HT1080 (cell line): ENCODE results near the gene MYLK4. TPM values are rescaled to one million over a fixed set of nuclear protein-coding genes. Genes with fewer than 3 reads are reported as not detected.

Source experiments
- DNase-seq: peaks from one replicate; pipeline ENCODE4 v3.0.0-alpha.2; 2015; ENCODE audit warnings: low read depth
- polyA plus RNA-seq, 2 experiments: library from polyadenylated mRNA; depleted of rRNA; stranded (reverse); fragments of >200 nt; gene quantifications; 2 replicates each; pipeline ENCODE4 v1.2.3, GENCODE V29; 2015
- total RNA-seq: library from RNA; depleted of rRNA; stranded (reverse); fragments of >200 nt; shearing (Covaris generic); gene quantifications from 2 replicates; pipeline ENCODE4 v1.2.3, GENCODE V29; 2014; rRNA removed

Gene MYLK4
- total RNA-seq, result 0.02 TPM in 1 of 2 replicates, not detected in the other
- polyA plus RNA-seq (2015; cell fraction: cytosol; rRNA removed), result 0.07 TPM in 2 replicates
- polyA plus RNA-seq (2015; cell fraction: nucleus; rRNA removed), result 0.13 and 0.42 TPM in 2 replicates

DNA sequence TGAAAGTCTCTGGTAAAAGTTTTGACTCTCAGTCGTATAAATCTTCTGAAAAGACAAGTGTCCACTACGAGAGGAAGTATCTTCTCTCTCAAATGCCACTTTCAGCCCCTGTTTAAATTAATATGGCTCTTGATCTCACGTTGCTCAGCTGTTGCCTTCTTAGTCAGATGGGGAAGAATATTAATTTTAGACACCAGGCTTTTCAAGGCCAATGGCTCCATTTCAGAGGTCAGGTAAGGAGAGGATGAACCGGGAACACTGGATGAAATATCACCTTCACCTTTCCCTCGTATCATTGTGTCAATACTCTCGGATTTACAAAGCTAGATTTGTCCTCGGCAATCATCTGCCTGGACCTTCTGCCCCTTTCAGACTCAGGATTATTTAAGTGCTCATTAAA, at the start of gene MYLK4:
MYLK4 (minus strand) TSS at position 91 of the 400 bp plus-strand sequence. CDS start 1,628 bp downstream, outside the sequence.
- DNase-seq, result no peak

DNA sequence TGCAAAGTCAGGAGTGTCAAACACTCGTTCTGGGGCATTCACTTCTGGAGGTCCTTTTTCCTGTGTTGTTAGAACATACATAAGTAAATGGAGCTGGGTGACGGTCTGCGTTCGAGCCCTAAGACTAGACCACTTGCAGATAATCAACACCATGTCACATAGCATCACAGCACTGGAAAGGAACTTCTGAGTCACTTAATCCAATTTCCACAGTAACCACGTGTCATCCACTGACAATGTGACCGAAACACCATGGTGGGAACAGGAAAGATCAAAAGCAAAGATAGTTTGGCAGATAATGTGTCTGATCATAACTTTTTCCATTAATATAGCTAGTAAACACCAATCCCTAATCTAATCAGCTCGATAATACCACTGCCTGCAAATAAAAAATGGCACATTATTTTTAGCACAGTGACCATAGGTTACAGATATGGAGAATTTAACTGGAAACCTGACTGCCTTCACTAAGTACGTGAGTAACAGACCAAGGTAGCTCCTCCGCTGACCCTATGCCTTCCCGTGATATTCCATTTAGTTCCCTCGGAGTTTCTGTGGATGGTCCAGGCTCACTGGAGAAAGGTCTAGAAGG, 49.3 kb upstream of the MYLK4 start:
- no peak for DNase-seq

DNA sequence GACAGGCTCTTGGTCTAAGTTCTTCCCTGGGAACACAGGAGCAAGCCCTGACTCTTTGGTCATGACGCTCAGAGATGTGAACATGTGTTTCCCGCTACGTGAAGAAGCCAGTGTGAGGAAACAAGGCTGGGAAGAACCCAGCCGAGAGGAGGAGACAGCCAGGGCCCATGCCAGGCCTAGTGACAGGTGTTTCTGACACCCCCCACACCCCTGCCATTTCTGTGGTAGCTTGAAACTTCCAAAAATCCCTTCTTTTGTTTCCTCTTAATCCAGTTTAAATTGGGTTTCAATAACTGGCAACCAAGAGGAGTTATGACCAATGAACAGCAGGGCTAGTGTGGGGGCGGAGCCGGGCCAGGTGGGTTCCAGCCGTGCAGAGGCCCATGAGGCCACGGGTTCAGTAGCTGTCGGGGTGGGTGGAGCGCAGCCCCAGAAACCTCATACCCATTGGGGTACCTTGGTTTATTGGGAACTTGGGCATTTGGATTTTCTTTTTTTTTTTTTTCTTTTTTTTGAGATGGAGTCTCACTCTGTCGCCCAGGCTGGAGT, 47.9 kb upstream of the MYLK4 start:
- DNase-seq, result no peak

DNA sequence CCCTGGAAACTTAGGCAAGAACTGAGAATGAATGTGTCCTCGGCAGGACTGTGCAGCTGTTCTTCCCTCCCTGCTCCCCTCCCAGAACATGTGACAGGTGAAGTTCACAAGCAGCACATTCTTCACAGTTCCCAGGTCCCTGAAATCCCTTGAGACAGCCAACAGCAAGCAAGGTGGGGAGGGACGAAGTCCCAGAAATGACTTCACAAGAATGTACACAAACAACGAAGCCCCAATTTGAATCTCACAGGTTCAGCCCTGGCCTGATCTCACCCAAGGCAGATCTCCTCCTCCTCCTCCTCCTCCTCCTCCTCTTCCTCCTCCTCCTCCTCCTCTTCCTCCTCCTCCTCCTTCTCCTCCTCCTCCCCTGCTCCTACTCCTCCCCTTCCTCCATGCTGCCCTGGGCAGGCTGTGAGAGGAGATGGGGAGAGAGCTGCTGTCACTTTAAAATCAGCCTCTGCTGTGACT, 46.9 kb upstream of the MYLK4 start:
- no peak for DNase-seq

DNA sequence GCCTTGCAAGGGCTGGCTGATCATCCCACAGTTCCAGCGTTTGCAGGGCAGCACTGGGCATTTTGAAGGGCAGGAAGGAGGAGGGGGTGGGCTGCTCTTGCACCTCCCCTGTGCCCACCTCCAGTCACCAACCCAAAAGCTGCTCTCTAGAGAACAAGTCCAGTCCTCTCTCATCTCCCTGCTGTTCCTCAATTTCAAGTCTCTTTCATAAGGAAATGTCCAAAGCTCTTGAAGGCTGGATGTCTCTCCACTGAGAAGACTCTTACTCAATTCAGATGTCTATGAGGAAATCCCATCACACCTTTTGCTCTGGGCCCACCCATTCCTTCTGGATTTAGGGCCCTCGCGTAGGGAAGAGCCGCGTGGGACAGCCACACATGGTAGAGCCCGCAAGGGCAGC, 46.1 kb upstream of the MYLK4 start:
- DNase-seq, result no peak

DNA sequence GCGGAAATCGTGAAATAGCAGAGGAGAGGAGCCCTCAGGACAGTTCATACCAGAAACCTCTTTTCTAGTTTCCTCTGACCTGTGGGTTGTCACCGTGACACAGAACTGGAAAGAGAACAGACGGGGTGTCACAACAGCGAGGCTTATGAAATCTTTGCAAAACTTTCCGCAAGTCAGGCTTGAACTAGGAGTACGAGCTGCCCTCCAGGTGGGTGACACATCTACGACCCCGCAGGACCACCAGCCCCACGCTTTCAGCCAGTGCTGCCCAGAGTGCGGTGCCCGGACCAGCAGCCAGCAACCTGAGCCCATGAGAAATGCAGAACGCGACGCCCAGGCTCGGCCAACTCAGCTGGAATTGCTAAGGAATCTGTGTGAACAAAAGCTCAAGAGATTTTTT, 45.2 kb upstream of the MYLK4 start:
- no peak for DNase-seq

DNA sequence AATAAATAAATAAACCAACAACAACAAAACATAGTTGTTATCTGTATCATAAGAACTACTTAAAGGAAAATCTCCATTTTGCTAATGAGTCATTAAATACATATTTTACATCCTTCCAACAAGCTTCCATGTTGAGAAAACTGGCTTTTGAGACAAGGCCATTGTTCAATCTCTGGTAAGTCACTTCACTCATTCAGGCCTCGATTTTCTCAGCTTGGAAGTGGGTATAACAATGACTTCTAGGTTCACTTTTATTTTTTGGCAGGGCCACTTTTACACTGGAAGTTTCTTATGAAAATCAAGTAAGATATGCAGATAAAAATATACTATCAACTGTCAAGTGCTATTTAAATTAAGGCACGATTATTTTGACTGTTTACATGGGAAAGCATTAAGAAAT, 44.4 kb upstream of the MYLK4 start:
- DNase-seq, result no peak

DNA sequence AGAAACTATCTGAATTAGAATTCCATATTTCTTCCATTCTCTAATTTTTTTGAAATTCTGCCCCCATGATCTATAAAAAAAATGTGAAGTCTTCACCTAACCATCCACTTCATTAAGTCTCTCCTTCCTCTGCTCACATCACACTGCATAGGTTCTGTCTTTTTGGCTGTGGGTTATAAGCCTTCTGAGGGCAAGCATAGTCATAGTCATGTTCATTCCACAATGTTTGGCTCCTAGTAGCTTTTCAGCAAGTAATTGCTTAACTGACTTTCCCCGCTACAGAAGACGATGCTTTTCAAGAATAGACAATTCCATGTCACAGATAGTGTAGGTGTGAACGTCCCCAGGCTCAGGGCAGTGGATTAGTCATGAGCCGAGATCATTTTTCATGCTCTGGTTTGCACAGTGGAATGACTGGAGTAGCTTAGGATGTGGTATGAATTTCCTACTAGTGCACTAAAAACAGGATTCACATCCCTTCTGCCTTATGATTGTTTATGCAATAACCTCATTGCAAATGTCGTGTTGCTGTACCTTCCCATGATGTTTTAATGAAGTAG, 43.5 kb upstream of the MYLK4 start:
- peak; percentile 40 for DNase-seq

DNA sequence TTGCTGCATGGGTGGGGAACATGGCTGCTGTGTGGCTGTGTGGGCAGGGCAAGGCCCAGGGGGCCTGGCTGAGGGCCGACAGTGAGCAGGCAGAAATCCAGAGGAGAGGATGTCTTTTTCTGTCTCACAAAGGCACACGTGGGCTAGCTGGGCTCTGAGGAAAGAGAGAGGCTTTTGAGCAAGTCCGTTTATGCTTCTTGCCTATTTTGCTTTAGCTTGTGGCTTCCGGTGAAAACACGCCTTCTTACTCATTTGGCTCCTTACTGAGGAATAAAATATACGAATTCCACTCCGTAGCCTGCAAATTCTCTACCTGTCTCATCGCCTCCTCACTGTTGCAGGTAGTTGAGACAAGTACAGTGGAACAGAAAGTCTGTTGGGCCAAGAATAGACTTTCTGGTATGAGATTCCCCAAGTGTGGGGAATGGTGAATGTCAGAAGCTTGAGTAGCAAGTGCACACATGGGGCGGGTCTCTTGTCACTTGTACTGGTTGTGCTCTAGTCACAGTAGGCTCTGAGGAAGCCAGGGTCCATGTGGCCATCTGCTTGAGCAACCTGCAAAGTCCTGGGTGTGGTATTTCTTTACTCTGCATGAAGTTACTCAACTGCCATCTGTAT, 42.9 kb upstream of the MYLK4 start:
- no peak for DNase-seq

DNA sequence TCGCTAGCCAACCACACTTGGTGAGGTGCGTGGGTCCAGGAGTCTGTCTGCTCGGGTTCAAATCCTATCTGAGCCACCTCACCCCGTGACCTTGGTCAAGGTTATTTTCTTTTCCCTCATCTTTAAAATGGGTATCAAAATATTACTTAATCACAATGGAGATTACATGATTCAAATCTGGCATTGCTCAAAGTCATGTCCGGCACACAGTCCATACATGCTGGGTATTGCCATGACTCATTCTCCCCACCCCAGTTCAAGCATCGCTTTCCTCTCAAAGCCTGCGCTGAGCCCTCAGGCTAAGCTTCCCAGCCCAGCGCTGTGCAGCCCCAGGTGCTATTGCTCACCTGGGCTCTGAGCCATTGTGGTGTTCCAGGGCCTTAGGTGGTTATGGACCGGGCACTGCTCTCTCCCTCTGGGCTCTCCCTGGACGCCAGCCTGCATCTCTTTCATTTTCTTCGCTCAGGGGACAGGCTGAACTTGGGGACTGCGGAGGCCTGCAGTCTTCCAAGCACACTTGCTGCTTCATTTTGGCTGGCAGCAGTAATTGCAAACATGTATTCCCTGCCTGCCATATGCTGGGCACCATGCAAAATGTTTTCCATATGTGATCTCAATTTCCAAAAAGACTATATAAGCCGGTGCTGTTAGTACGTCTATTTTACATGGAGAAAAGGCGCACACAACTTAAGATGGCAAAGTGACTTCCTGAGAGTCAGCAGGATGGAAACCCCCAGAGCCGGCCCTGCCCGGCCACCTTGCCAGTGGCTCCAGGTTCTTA, 41.8 kb upstream of the MYLK4 start:
- DNase-seq, result peak; percentile 18

DNA sequence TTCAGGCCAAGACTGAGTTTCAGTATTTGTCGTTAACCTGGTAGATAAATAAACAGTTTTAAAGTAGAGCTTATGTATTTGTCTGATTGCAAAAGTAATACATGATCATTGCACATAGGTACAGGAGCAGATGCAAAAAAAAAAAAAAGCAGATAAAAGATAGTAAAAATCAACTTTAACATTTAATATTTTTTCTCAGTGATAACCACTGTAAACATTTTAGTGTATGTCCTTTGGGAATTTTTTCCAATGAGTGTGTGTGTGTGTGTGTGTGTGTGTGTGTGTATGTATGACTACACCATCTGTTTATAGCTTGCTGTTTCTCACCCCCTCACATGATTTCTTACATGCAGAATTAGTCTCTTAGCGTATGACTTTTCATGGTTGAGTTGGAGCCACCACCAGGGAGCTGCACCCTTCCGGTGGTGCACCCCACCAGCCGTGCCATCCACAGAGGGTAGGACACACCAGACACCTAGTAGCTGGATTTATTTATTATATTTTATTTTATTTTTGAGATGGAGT, 40.8 kb upstream of the MYLK4 start:
- DNase-seq, result no peak

DNA sequence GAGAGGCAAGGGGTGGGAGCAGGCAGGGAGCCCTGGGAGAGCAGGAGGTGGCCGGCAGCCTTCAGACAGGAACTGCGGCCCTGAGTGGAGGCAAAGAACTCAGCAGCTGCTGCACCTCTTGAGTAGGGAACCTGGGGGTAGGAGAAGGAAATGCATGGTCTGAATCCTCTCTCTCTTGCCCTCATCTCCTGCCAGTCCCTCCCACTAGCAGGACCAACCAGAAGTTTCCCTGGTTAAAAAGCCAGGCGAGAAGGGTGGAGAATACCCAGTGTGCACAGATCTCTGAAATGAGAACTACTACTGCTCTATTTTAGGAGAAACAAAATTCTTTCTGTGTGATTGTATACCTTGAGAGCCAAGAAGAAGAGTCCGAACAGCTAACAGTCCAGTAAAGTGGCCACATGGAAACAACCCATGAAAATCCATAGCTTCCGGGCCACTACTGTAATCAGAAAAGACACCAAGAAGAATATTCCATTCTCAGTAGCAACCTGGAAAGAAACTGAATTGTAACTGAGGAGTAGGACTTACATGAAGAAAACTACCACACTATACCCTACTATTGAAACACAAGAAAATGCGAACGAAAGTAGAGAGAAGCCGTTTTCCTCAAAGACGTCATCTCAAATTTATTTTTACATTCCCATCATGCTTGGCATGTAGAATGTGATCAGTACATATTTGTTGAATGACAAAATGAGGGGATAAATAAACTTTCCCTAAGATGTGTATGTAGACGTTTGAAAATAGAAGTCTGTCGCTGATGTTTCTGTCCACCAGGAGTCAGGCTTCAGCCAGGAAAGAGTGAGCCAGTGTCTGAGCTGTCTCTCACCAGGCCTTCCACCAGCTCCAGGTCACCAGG, 40.1 kb upstream of the MYLK4 start:
- peak; percentile 74 for DNase-seq

DNA sequence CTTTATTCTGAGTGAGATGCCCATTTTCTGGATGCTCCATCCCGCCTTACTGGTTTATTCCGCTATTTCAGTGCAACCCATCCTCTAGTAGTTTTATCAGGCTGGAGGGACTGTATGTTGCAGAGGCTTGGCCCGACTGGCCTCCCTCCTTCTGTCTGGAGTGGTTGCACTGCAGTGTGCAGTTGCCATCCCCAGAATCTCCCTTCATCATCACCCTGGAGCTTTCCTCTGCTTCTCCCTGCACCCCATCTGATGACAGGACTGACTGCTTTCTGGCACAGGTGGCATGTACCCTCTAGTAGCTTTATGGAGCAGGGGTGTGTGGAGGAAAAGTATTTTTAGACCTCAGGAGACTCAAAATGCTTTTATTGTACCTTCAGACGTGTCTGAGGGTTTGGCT, 35.5 kb upstream of the MYLK4 start:
- DNase-seq, result no peak

DNA sequence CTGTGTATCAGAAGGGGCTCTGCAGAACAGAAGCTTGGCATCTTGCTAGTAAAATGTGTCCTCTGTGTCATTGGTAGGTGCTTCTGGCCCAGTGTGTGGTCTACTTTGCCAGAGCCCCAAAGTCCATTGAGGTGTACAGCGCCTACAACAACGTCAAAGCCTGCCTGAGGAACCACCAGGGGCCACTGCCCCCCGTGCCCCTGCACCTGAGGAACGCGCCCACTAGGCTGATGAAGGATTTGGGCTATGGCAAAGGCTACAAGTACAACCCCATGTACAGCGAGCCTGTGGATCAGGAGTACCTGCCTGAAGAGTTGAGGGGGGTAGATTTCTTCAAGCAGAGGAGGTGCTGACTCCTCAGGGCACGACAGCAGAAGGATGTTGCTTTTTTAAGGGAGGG, 34.2 kb upstream of the MYLK4 start:
- no peak for DNase-seq

DNA sequence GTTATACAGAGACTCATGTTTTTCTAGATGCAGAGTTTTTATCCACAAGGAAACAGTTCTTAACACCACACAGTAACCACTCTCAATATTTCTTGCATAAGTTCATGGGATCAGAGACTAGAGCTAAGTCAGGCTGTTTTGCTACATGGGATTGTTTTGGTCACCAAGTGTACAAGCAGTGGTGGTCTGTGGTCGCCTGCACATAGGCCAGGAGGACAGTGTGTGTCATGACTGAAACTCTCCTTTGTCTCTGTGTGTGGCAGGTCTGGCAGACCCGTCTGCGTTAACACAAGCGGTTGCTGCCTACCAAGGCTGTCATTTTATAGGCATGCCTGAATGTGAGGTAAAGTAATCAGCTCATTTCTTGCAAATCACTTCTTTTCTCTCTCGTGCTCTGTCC, 33.3 kb upstream of the MYLK4 start:
- DNase-seq, result no peak

DNA sequence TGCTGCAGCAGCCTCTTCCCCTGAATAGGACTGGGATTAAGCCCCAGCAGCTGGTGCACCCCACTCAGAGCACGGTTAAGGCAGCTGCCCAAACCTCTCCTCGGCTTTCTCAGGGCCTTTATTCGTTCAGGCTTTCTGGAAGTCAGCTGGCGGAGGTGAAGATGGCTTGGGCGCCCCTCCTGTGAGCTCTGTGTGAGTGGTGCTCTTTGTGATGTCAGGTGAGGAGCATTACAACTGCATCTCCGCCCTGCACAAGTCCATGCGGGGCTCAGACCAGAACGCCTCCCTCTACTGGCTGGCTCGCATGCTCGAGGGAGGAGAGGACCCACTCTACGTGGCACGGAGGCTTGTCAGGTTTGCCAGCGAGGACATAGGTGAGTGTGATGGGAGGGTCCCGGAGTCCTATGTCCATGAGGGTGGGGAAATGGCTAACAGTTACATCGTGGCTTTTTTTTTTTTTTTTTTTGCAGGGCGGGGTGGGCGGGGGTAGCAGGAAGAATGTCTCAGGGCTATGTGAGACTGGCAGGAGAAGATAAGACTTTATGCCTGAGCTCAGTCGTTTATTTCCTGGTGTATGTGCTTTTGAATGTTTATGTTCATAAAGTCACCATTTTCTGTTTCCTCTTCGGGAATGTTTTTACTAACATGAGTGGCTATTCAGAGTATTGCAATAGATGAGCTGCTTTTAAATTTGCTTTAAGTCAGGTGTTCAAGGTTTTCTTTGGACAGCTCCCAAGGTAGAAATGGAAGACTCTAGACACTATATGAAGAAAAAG, 32.7 kb upstream of the MYLK4 start:
- DNase-seq, result no peak

DNA sequence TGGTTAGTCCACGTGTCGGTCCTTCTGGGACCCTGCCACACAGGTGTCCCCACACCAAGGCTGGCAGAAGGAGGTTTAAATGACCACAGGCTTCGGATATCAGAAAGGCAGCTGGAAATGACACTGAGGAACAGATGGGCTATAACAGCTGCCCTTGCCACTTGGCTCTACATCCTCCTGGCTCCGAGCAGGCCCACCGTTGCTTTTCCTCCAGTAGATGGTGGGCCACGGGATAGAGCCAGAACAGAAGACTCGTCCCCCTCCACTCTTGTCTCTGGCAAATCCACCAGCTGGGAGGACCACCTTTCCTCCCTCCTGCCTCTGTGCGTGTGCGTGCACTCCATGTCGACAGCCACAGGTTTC, 32.1 kb upstream of the MYLK4 start:
- DNase-seq, result no peak

DNA sequence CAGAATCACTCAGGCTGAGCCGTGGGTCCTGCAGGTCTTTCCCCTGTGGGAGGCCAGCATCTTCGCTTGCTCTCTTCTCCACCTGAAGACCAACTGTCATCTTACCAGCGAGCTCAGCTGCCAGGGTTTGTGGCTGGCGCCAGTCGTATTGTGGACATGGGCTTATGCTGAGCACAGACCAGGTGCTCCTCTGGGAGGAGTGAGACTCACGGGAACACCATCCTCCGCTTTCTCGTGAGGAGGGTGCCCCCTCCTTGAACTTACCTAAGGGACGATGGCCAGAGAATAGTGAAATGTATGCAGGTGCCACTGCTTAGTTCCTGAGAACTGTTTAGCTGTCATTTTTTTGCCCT, 31.6 kb upstream of the MYLK4 start:
- no peak for DNase-seq

DNA sequence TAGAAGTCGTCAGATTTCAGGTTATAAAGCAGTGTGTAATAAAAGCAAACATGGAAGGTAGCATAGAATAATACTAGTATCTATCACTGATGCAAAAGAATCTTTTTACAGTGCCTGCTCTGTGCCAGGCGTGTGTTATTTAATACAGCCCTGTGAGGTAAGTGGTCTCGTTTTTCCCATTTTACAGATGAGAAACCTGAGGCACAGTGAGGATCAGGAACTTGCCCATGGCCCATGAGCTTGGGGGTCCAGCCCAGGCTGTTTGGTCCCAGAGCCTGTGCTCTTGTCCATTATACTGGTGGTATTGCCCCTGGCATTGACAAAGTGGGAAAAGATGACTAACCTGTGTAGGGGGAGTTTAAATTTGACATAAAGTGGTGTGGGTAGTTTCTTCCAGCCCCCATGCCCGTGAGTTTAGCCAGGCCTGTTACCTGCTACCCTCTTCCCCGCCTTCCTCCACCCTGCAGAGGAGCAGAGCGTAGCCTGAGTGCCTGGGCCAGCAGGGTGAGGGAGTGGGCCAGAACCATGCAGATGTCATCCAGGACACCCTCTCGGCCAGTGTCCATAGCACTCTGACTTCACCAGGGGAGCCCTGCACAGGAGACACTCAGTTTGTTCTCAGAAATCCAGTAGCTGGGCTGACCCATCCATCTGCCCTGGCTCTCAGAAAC, 31.1 kb upstream of the MYLK4 start:
- no peak for DNase-seq
